ENCODE results near the gene NGEF.

DNA sequence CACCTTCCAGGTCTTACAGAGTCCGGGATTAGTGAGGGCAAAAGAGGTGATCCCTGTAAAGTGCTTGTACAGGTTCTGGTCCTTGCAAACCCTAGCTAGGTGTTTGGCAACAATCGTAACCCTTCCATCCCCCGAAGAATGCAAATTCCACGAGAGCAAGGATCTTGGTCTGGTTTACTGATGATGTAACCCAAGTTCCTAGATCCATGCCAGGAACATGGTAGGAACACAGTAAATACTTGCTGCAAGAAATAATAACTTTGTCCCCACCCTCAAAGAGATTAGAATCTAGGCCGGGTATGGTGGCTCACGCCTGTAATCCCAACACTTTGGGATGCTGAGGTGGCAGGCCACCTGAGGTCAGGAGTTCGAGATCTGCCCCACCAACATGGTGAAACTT is 12.7 kb upstream of the NGEF start:
- TF ChIP-seq, protein P1, sequence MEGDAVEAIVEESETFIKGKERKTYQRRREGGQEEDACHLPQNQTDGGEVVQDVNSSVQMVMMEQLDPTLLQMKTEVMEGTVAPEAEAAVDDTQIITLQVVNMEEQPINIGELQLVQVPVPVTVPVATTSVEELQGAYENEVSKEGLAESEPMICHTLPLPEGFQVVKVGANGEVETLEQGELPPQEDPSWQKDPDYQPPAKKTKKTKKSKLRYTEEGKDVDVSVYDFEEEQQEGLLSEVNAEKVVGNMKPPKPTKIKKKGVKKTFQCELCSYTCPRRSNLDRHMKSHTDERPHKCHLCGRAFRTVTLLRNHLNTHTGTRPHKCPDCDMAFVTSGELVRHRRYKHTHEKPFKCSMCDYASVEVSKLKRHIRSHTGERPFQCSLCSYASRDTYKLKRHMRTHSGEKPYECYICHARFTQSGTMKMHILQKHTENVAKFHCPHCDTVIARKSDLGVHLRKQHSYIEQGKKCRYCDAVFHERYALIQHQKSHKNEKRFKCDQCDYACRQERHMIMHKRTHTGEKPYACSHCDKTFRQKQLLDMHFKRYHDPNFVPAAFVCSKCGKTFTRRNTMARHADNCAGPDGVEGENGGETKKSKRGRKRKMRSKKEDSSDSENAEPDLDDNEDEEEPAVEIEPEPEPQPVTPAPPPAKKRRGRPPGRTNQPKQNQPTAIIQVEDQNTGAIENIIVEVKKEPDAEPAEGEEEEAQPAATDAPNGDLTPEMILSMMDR (IDR thresholded peaks at IDR 0.05), result no peak
- TF ChIP-seq POLR2A (IDR thresholded peaks at IDR 0.05), result no peak
